GM12878 (cell line): Measurements from ENCODE around the gene ARID5B. TPM values are rescaled to one million over a fixed set of nuclear protein-coding genes. Genes with fewer than 3 reads are reported as not detected.

Experiments used
- ATAC-seq: fragments of 200-7000 bp; cut with Tn5 transposase; 3 replicates; pipeline ENCODE4 v1.9.1; 2020; ENCODE audit warnings: mild to moderate bottlenecking, moderate library complexity
- BruUV-seq: library from RNA; stranded (reverse); fragments of 400-500 nt; replicated peaks from 2 replicates; lab custom pipeline; 2021; lab: Mats Ljungman, UMichigan
- CTCF ChIA-PET: fragments of 300-600 bp; sonication (Branson Sonifier 250); formaldehyde crosslinking; extraction: SDS; loops from one replicate; lab custom pipeline; 2021; ENCODE audit warnings: inconsistent platforms; lab: Yijun Ruan, JAX
- POLR2A ChIA-PET: fragments of 350-600 bp; formaldehyde crosslinking; extraction: SDS; loops from one replicate; lab custom pipeline; 2021; ENCODE audit warnings: inconsistent platforms; lab: Charles Lee
- RAD21 ChIA-PET: fragments of 300-600 bp; sonication (Branson Sonifier 250); formaldehyde crosslinking; loops from one replicate; lab custom pipeline; 2023; ENCODE audit warnings: antibody characterized with exemption; ENCODE audit not compliant: unreplicated experiment; lab: Charles Lee
- SMC1A ChIA-PET: fragments of 300-600 bp; sonication (Branson Sonifier 250); formaldehyde crosslinking; loops from one replicate; lab custom pipeline; 2023; ENCODE audit not compliant: unreplicated experiment, uncharacterized antibody; lab: Charles Lee
- DNase-seq: peaks from one replicate; pipeline ENCODE4 v3.0.0-alpha.2; 2011; ENCODE audit warnings: low read depth, low spot score
- FAIRE-seq: peaks from 3 replicates; lab custom pipeline; 2011; peaks lifted over from hg19 to GRCh38; lab: Jason Lieb, UNC
- H2AFZ ChIP-seq: 2 replicates; pipeline ENCODE4 v1.6.0; 2011; ENCODE audit warnings: low read depth, low read length, control low read depth; ENCODE audit not compliant: control insufficient read depth
- H3K27ac ChIP-seq: 2 replicates; pipeline ENCODE4 v1.5.1; 2011; ENCODE audit warnings: control low read depth; ENCODE audit not compliant: control insufficient read depth, insufficient read depth
- H3K27me3 ChIP-seq, 2 experiments: replicated peaks in 1 of 2; 2 replicates each; pipeline versions ENCODE4 v1.6.0 to v1.6.1; 2011; ENCODE audit warnings: low read length in 1 of 2; ENCODE audit not compliant: control insufficient read depth in 2 of 2, insufficient read depth in 2 of 2
- H3K36me3 ChIP-seq, 2 experiments: 2 replicates each; pipeline ENCODE4 v1.5.1; 2011; ENCODE audit warnings: low read length in 1 of 2; ENCODE audit not compliant: control insufficient read depth in 2 of 2, insufficient read depth in 2 of 2
- H3K4me1 ChIP-seq: 2 replicates; pipeline ENCODE4 v1.6.1; 2011; ENCODE audit warnings: mild to moderate bottlenecking, low read length, moderate library complexity, mixed read lengths; ENCODE audit not compliant: control insufficient read depth, insufficient read depth
- H3K4me2 ChIP-seq: 2 replicates; pipeline ENCODE4 v1.6.0; 2011; ENCODE audit warnings: control low read depth; ENCODE audit not compliant: control insufficient read depth, insufficient read depth
- H3K4me3 ChIP-seq: fragments of 200-600 bp; sonication (generic); 2 replicates; pipeline ENCODE4 v1.5.1; 2016
- H3K79me2 ChIP-seq: 2 replicates; pipeline ENCODE4 v1.6.0; 2011; ENCODE audit warnings: low read length; ENCODE audit not compliant: control insufficient read depth, insufficient read depth
- H3K9ac ChIP-seq: 2 replicates; pipeline ENCODE4 v1.8.0; 2011; ENCODE audit warnings: low read length, control low read depth, mixed read lengths; ENCODE audit not compliant: control insufficient read depth, insufficient read depth
- H3K9me3 ChIP-seq: replicated peaks from 3 replicates; pipeline ENCODE4 v1.5.1; 2011; ENCODE audit warnings: mild to moderate bottlenecking, low read length; ENCODE audit not compliant: control insufficient read depth, insufficient read depth
- H4K20me1 ChIP-seq: 2 replicates; pipeline ENCODE4 v1.6.0; 2011; ENCODE audit not compliant: control insufficient read depth, insufficient read depth
- BHLHE40 ChIP-seq, 2 experiments: fragments of 450-650 bp in 1 of 2; IDR thresholded peaks; 2 replicates each; pipeline ENCODE4 v1.6.1; 2011 to 2017; ENCODE audit warnings: low read depth in 2 of 2, borderline replicate concordance in 1 of 2, improper control_type of control experiment in 1 of 2, low read length in 1 of 2, mild to moderate bottlenecking in 1 of 2
- HCFC1 ChIP-seq: fragments of 150-350 bp; IDR thresholded peaks from 2 replicates; pipeline ENCODE4 v1.6.1; 2014; ENCODE audit warnings: low read length
- KLF5 ChIP-seq: fragments of 450-650 bp; IDR thresholded peaks from 2 replicates; pipeline ENCODE4 v1.6.1; 2014; ENCODE audit warnings: mild to moderate bottlenecking; ENCODE audit not compliant: partially characterized antibody
- MXI1 ChIP-seq: fragments of 150-350 bp; IDR thresholded peaks from 2 replicates; pipeline ENCODE4 v1.6.1; 2011; ENCODE audit warnings: low read depth, mild to moderate bottlenecking, inconsistent platforms, low read length, improper control_type of control experiment
- MYC ChIP-seq: IDR thresholded peaks from 2 replicates; pipeline ENCODE4 v1.6.1; 2011; ENCODE audit warnings: mild to moderate bottlenecking, low read length, moderate library complexity, inconsistent platforms; ENCODE audit not compliant: insufficient read depth, insufficient replicate concordance, insufficient read length, severe bottlenecking
- RAD51 ChIP-seq: fragments of 450-650 bp; IDR thresholded peaks from 2 replicates; pipeline ENCODE4 v1.6.1; 2016; ENCODE audit warnings: moderate library complexity, mild to moderate bottlenecking, inconsistent platforms
- RCOR1 ChIP-seq: conservative IDR thresholded peaks from 2 replicates; pipeline ENCODE4 v1.6.1; 2012; ENCODE audit warnings: low read depth, low read length, improper control_type of control experiment
- WRNIP1 ChIP-seq: IDR thresholded peaks from 2 replicates; pipeline ENCODE4 v1.6.1; 2011; ENCODE audit warnings: low read depth, low read length, improper control_type of control experiment, borderline replicate concordance
- ZNF207 ChIP-seq: fragments of 450-650 bp; IDR thresholded peaks from 2 replicates; pipeline ENCODE4 v1.6.1; 2014; ENCODE audit warnings: antibody characterized with exemption, mild to moderate bottlenecking, borderline replicate concordance
- ZNF622 ChIP-seq: fragments of 450-650 bp; IDR thresholded peaks from 2 replicates; pipeline ENCODE4 v1.6.1; 2017; ENCODE audit warnings: mild to moderate bottlenecking, inconsistent platforms
- in situ Hi-C: fragments of 300-500 bp; cut with MboI; formaldehyde crosslinking; loops from 9 replicates; pipeline ENCODE4 v1.14.3; 2018; ENCODE audit warnings: mixed read lengths
- intact Hi-C: fragments of 100-400 bp; cut with micrococcal nuclease; formaldehyde crosslinking; loops from one replicate; pipeline ENCODE4 v1.14.2; 2022; ENCODE audit not compliant: unreplicated experiment
- polyA plus RNA-seq, 11 experiments: library from polyadenylated mRNA; depleted of rRNA in 4 of 11; unstranded in 6 of 11; stranded (reverse) in 5 of 11; fragments of >200 nt; fragmentation: Nextera tagmentation in 4 of 11; fragmentation: Illumina TruSeq in 1 of 11; extraction: Ambion mirVana in 4 of 11; extraction: Trizol in 1 of 11; gene quantifications; 1 replicate in 1 of 11; 2 replicates in 10 of 11; pipeline versions ENCODE4 v1.2.1 to v1.2.3, GENCODE V29; 2011 to 2016; ENCODE audit warnings: inconsistent platforms in 2 of 11, missing spikeins in 2 of 11, low read depth in 1 of 11
- total RNA-seq, 4 experiments: library from RNA; depleted of rRNA in 3 of 4; stranded (reverse); fragments of >200 nt in 3 of 4; fragmentation: Illumina TruSeq in 1 of 4; extraction: Trizol in 1 of 4; gene quantifications; 2 replicates each; pipeline versions ENCODE4 v1.2.1 to v1.2.3, GENCODE V29; 2013 to 2021
- TF ChIP-seq, protein P1 (sequence below): IDR thresholded peaks from 2 replicates; pipeline ENCODE4 v1.6.1; 2012; ENCODE audit warnings: mild to moderate bottlenecking, low read depth, low read length
- TF ChIP-seq, protein P2 (sequence below): fragments of 450-650 bp; IDR thresholded peaks from 2 replicates; pipeline ENCODE4 v1.6.1; 2017; ENCODE audit warnings: borderline replicate concordance

Gene ARID5B
- total and polyA plus RNA-seq, 10 of the 15 experiments (the other 5 are each of a cell fraction or from before 2014, with no cell fraction given): 2.7 to 8.5 (median 6.1) TPM

DNA sequence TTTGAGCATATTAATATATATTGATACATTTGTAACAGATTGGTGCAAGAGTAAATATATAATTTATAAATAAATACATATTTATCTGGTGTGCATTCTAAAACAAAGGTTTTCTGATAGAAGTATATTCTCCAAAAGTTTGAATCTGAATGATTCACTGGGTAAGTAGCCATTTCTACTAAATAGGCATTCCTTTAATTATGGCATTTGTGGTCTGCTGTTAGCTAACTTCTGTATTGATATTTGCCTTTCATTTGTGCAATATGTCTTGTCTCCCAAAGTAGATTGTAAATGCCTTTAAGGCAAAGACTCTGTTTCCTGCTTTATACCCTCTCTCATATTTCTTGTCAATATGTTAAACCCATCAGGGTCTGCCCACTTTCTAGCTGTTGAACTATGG is 11.1 kb upstream of the ARID5B start:
- no peak for ATAC-seq
- Histone ChIP-seq H3K9me3 (no peaks in the 10 kb centered on the region), H3K27me3 (no peaks in the 10 kb centered on the region), H3K9ac (no peak overlapping the region), H3K79me2 (no peaks in the 10 kb centered on the region), H3K27ac (no peak overlapping the region), H4K20me1 (no peaks in the 10 kb centered on the region), H3K36me3 (no peaks in the 10 kb centered on the region), H2AFZ (no peak overlapping the region), H3K4me2 (no peak overlapping the region), H3K4me3 (no peak overlapping the region), H3K4me1 (no peaks in the 10 kb centered on the region)
- in situ Hi-C loops: no loop called here
- no peak for TF ChIP-seq RCOR1
- TF ChIP-seq MYC: no peak
- TF ChIP-seq ZNF622: no peak
- no peak for TF ChIP-seq MXI1
- no peak for TF ChIP-seq BHLHE40 (IDR thresholded peaks at IDR 0.05; ENCODE audit: borderline replicate concordance in 1 of 2, low read depth in 2 of 2, low read length in 1 of 2)
- no peak for TF ChIP-seq KLF5
- TF ChIP-seq RAD51: no peak
- TF ChIP-seq HCFC1: no peak
- TF ChIP-seq ZNF207: no peak
- no peak for TF ChIP-seq WRNIP1
- TF ChIP-seq, protein P1, sequence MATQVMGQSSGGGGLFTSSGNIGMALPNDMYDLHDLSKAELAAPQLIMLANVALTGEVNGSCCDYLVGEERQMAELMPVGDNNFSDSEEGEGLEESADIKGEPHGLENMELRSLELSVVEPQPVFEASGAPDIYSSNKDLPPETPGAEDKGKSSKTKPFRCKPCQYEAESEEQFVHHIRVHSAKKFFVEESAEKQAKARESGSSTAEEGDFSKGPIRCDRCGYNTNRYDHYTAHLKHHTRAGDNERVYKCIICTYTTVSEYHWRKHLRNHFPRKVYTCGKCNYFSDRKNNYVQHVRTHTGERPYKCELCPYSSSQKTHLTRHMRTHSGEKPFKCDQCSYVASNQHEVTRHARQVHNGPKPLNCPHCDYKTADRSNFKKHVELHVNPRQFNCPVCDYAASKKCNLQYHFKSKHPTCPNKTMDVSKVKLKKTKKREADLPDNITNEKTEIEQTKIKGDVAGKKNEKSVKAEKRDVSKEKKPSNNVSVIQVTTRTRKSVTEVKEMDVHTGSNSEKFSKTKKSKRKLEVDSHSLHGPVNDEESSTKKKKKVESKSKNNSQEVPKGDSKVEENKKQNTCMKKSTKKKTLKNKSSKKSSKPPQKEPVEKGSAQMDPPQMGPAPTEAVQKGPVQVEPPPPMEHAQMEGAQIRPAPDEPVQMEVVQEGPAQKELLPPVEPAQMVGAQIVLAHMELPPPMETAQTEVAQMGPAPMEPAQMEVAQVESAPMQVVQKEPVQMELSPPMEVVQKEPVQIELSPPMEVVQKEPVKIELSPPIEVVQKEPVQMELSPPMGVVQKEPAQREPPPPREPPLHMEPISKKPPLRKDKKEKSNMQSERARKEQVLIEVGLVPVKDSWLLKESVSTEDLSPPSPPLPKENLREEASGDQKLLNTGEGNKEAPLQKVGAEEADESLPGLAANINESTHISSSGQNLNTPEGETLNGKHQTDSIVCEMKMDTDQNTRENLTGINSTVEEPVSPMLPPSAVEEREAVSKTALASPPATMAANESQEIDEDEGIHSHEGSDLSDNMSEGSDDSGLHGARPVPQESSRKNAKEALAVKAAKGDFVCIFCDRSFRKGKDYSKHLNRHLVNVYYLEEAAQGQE: no peak
- TF ChIP-seq, protein P2, sequence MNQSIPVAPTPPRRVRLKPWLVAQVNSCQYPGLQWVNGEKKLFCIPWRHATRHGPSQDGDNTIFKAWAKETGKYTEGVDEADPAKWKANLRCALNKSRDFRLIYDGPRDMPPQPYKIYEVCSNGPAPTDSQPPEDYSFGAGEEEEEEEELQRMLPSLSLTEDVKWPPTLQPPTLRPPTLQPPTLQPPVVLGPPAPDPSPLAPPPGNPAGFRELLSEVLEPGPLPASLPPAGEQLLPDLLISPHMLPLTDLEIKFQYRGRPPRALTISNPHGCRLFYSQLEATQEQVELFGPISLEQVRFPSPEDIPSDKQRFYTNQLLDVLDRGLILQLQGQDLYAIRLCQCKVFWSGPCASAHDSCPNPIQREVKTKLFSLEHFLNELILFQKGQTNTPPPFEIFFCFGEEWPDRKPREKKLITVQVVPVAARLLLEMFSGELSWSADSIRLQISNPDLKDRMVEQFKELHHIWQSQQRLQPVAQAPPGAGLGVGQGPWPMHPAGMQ: no peak
- ChIA-PET POLR2A (no interaction called here), CTCF (no interaction called here), RAD21 (no interaction called here), SMC1A (interaction anchor here (0.6 kb wide), 1 partner anchor 301 kb away, joined by 3 read pairs; no protein-coding TSS in a partner anchor)
- no TSS peak for BruUV-seq
- intact Hi-C loops: no loop called here
- no peak for FAIRE-seq
- no peak for DNase-seq
